HUDEP-2 (cell line): ENCODE measurements around the gene OSGEPL1.
A peak's percentile ranks its signal among the peaks of the same experiment; 100 is the strongest.
"Not testable (repeated sequence)": the region's sequence is repeated elsewhere in the genome, so short reads cannot be mapped to it uniquely, and the experiment has no call there.

Experiments
- DNase-seq, 76 experiments: peaks; one replicate each; lab custom pipeline; 2025; ENCODE audit not compliant: unreplicated experiment in 76 of 76; lab: John Stamatoyannopoulos, UW

OSGEPL1 gene

GRCh38 chr2:189762551-189763298, at the start of gene OSGEPL1:
TSS of gene OSGEPL1 (minus strand) at chr2:189762792. CDS start at chr2:189761640, 1,152 bp downstream.
- DNase-seq, result peak; percentile 21 to 95 (median 90)

DNA sequence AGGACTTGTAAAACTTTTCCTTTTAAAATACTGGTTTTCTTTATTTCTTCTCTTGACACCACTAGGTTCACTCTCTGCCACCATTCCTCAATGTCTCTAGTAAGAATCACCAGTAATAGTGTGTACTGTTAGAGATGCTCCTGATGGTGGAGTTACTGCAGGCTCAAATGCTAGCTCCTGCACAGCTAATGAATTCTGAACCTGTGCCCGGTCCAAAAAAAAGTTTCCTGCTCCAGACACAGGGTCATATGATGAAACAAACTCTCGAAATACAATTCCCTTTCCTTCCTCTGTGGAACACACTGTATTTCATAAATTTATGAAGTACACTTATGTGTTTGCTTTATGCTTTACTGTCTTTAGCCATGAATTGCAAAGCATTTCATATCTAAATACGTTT, 40.8 kb upstream of the OSGEPL1 start:
- DNase-seq, result no peak

GRCh38 chr2:189802396-189802912, 39.9 kb upstream of the OSGEPL1 start:
- DNase-seq, result no peak

GRCh38 chr2:189799531-189799930, 36.9 kb upstream of the OSGEPL1 start:
- peak in 19 of 76 experiments; percentile 2 to 100 (median 91) for DNase-seq

DNA sequence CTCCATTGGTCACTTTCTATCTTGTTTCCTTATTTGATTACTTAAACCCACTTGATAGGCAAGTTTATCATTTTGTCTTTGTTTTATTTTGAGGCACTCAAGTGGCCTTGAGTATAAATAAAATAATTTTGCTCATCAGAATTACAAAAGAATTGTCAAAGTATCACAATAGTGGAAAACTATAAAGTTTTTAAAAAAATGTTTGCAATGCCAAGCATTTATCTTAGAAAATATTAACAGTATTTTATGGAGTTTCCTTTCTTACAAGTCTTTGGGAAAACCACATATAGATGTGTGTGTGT, 36.4 kb upstream of the OSGEPL1 start:
- DNase-seq, result no peak

DNA sequence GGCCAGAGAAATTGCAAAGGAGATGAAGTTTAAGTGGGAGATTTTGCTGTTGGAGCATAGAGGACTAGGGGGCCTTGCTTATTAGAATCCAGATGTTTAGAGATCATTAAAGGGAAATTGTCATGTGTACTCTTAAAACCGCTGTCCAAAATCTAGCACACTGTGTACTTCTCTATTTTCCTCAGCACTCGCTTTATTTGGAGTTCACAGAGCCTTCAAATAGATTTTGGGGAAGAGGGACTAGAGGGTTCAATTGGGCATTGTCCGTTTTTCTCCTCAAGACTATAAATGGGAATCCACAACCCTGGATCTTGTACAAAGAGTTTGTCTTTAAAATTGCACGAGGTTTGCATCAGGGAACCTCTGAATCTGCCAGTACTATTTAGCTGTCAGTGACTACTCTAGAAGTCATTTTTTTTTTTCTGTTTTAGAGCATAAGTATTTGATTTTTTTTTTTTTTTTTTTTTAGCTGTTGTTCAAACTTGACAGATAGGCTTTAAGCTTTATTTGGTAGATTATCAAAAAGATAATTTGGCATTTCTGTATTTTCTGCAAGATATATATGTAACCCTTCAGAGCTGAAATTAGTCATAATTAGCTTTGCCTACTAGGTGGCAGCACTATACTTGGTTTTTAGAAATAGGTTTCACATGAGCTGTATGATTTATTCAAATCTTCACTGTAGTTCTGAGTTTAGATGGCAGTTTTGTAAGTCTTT, 35.9 kb upstream of the OSGEPL1 start:
- DNase-seq, result peak in 8 of 76 experiments; percentile 4 to 23 (median 10)

DNA sequence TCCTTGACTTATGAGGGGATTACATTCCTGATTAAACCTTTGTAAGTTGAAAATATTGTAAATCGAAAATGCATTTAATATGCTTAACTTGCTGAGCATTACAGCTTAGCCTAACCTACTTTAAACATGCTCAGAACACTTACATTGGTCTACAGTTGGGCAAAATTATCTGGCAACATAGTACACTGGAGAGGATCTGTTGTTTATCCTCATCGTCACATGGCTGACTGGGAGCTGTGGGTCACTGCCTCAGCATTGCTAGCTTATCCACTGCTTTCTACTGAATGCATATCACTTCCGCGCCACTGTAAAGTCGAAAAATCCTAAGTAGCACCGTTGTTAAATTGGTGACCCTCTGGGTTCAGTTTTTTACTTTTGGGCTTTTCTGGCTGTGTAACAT, 35.3 kb upstream of the OSGEPL1 start:
- no peak for DNase-seq

- no peak for DNase-seq
These were observed 31.7 kb upstream of the OSGEPL1 start for GRCh38 chr2:189794310-189794709.

DNA sequence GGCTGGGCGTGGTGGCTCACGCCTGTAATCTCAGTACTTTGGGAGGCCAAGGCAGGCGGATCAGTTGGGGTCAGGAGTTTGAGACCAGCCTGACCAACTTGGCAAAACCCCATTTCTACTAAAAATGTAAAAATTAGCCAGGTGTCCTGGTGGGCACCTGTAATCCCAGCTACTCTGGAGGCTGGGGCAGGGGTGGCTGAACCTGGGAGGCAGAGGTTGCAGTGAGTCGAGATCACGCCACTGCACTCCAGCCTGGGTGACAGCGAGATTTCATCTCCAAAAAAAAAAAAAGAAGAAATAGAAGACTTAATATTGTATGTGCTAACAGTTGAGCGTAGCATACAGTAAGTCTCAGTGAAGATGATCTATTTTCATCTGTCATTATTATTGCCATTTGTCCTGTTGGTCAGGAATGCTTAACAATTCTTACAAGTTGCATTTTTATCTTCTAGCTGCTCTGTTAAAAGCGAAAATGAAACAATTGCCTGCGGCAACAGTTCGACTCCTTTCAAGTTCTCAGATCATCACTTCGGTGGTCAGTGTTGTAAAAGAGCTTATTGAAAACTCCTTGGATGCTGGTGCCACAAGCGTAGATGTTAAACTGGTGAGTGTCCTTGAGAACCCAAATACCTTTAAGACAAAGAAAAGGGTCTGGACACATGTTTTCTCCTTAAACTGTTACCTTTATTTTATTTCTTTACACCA, 28.9 kb upstream of the OSGEPL1 start:
- DNase-seq, result no peak

DNA sequence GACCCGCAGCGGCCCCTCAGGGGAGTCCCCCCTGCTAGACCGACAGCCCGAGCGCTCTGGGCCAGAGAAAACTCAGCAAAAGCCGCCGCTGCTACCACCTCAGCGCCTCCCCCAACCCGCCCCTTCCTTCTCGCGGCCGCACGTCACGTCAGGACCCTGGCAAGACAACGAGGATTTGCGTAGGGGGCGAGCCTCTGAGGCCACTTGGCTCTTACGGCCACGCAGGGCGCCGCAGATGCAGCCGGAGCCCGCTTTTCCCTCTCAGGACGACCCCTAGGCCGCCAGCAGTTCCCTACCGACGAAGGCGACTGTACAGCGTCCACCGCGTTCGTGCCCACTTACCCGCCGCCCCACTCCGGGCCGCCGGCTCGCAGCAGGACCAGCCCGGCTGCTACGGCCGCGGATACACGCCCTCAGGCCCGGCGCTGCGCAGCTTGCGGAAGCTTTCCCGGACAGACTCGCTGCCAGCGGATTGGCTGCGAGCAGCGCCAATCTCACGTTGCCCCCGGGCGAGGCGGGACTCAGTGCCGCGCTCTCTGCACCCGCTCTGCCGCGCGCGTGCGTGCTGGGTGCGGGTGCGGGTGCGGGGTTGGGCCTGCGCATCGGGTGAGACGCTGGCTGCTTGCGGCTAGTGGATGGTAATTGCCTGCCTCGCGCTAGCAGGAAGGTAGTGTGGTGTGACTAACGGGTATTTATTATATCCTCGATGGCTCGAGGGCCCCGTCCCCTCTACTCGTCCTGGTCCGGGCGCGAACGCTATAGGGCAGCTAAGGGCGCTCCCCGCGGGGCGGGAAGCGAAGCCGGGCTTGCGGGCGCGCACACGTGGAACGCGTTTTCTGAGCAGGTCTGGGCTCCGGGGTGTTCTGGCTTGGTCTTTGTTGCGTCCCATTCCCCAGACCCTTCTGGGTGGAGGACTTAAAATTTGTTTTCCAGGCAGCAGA, 21.6 kb upstream of the OSGEPL1 start, which contains the start of the genes ORMDL1 and PMS1:
TSS of gene ORMDL1 (minus strand) at position 413 of the 941 bp plus-strand sequence. CDS start 1,744 bp downstream, outside the sequence.
TSS of gene PMS1 (plus strand) at position 524 of the 941 bp plus-strand sequence. CDS start 7,360 bp downstream, outside the sequence.
- DNase-seq, result peak; percentile 39 to 96 (median 89)

DNA sequence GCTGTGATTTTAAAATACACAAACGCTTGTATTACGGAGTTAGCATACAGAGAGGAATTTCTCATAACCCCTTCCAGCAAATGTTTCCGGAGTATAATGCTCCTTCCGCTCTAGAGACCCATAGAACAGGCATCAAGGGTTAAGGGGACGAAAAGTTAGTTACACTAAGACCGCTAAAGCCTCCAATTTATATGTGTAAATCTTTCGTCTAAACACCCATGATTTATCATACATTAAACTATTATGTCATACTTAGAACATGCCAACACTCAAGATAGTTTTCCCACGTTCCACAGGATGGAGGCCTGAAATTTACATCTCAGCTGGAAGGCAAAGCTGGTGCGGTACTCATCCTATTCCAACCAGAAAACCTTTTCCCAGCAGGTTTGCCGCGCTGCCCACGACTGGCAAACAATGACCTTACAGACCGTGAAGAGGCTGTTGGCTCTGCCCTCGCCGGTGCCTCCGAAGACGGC, 20.9 kb upstream of the OSGEPL1 start:
- peak in 1 of 76 experiments; percentile 38 for DNase-seq

GRCh38 chr2:189782221-189782671, 19.7 kb upstream of the OSGEPL1 start:
- DNase-seq, result no peak

DNA sequence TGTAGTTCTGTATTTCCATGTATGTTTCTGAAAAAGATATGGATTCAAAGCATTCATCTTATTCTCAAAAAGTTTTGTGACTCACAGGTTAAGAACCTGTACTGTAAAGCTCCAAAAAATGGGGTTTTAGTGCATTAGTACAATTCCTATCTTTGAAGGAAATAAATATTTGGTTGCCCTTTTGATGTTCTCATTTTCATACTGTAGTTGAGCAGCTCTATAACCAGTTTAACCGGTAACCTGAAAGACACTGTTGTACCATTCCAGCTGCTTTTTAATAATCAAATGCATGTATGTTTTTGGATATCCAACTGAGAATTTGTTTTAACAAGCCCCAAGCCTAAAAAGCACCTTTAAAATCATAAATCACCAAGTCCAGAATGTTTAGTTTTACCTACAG, 9.6 kb upstream of the OSGEPL1 start:
- DNase-seq, result no peak

- peak in 2 of 76 experiments; percentile 21 to 33 for DNase-seq
These were observed 8.2 kb upstream of the OSGEPL1 start for GRCh38 chr2:189770590-189771322.

DNA sequence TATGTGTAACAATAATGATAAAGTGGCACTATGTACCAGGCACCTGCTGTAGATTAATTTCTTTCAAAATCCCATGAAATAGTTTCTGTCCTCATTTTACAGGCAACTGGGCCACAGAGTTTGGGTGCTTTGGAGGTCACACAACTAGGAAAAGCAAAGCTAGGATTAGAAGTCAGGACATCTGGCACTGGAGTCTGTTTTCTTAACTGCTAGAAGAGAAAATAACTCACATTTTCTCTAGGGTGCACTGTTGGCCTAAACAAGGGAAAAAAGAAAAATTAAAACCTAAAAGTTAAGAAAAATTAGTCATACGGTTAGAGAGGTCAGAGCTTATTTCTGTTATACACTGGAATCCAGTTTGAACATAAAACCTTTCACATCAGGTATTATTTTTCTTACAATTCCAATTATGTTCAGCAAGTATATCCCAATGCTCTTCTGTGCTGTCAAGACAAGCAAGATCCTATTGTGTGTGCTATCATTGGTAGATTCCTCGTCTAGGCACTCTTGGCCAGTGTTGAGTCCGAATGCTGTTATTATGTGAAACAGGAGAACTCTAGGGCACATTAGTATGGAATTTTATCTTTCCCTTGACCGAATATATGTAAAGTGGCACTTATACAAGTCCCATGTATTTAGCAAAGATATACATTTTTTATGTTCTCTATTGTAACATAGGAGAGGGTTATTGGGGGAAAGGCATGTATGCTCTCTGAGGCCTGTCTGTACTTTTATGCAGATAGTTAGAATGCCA, 1.5 kb upstream of the OSGEPL1 start:
- DNase-seq, result peak in 1 of 76 experiments; percentile 9

- no peak for DNase-seq
These were observed 402 bp downstream of the OSGEPL1 start for GRCh38 chr2:189762229-189762550.

GRCh38 chr2:189760154-189760553, 2.4 kb downstream of the OSGEPL1 start:
- not testable (repeated sequence) for DNase-seq

DNA sequence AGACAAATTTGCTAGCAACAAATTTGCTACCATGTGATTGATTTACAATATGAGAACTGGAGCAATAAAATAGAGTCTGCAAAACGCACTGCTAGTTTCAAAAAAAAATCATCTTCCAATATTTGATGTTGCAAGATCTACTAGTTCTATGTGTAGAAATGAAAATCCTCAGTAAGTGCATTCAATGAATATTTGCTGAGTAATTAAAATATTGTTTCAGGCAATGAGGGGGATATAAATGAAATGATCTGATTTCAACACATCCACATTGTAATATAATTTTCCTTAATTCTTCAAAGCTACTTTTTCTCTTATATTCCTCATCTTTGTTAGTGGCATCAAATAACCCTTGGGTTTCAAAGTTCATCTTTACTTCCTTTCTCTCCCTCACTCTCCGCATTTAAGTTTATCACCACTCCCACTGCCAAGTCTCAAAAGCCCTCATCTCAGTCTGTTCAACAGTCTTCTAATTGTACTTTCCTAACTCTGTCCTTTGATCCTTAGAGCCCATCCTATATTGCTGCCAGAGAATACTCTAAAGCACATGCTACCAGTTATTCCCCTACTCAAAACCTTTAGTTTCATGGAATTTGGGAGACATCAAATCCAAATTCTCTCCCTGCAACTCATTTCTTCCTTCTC, 6.2 kb downstream of the OSGEPL1 start:
- DNase-seq, result no peak
